ENCODE data around the gene CORO6.
A peak's percentile ranks its signal among the peaks of the same experiment; 100 is the strongest.

The CORO6 gene

DNA sequence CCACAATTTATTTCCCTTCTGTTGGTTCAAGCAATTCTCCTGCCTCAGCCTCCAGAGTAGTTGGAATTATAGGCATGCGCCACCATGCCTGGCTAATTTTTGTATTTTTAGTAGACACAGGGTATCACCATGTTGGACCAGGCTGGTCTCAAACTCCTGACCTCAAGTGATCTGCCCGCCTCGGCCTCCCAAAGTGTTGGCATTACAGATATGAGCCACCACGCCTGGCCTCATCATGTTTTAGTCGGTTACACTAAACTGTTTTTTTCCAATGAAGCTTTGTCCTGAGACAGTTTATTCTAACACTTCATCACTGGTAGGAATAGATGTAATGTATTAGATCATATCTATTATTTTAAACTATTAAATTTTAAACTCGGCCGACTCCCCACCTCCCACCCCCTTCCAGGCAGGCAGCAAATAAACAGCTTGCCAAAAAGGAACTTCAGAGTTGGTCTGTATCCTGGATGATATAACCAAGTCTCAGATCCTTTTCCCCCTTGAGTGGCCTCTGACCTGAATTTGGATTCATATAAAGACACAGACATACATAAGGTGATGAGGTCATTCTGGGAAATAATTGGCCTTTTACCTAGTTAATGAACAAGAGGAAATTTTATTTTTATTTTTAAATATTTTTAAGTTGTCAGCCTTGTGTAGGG lies 18.4 kb upstream of the CORO6 start:
- DNase-seq, result no peak
- intact Hi-C loops (cut with DNase I), result loop anchor here (5.0 kb wide), 1 partner anchor 136 kb away; no protein-coding TSS in a partner anchor

DNA sequence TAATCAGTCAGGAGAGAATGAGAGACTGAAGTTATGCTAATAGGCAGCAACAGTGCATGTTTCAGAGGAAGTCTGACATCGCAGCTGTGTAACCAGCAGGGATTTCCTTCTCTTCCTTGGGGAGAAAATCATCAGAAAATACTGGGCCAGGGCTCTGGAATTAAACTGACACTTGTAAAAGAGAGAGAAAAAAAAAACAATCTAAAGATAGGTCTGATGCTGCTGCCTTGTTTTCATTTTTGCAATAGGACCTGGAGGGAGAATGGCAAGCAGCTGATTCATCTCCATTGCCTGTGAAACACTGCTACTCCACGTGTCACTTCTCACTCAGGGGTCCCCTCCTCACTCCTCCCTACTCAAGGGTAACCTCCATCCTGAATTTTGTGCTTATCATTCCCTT lies 17.7 kb upstream of the CORO6 start:
- DNase-seq, result no peak
- intact Hi-C loops (cut with DNase I), result loop anchor here (5.0 kb wide), 1 partner anchor 137 kb away; no protein-coding TSS in a partner anchor

DNA sequence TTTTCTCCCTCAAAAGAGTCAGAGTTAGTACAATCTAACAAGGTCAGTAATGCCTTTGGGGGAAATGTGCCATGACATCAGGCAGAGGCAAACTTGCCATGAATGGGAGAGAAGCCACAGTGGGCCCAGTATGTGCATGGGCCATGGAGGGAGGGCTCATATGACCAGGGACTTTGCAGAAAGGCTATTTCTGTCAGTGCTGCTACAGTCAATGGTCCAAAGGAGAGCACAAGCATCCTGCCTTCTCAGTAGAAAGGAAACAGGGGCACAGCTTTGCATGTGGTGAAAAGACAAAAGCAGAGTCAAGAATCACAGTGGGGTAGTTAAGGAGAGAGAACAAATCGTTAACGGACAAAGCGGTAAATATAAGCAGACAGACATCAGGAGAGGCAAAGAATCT lies 11.2 kb upstream of the CORO6 start:
- intact Hi-C loops (cut with DNase I), result no loop called here
- DNase-seq, result peak in 1 of 42 donors; percentile 50

DNA sequence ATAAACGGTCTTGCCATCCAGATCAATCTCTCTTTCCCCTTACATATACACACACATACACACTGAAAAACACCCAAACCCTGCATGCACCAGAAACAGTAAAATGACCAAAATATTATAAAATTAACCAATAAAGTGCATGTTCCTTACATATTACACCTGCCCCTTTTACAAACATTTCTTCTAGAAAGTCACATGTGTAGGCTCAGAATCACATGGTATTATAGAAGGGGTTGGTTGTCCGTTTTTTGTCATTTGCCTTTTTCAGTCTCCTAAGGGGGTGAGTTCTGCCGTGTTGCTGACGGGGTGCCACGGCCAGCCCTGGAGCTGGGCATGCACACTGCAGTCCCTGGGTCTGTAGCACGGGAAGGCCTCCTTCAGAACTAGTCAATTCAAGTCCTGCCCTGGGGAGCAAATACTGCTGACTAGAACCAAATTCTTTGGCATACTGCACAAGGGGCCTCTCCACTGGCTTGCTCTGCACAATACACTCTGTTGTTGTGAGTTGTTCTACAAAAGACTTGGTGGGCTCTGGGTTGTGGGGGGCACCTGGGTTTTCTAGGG lies 8.0 kb upstream of the CORO6 start:
- no peak for DNase-seq
- intact Hi-C loops (cut with DNase I), result no loop called here

DNA sequence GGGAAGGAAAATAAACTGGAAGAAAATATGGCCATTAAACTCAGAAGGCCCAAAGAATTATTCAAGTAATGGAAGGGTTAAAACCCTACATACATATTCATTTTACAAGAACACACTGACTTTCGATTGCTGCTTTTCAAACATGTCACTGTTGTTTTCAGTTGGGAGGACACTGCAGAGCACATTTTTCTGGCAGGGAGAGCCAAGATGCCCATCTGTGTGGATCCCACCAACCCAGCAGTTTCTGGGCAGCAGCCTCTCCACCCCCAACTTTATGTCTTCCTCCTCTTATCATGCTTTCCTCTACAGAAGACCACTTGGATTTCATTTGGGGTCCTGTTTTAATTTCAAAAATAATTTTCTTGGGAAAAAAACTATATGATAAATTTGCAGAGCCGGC lies 7.1 kb upstream of the CORO6 start:
- DNase-seq, result no peak
- intact Hi-C loops (cut with DNase I), result loop anchor here (5.0 kb wide), 1 partner anchor 132 kb away; no protein-coding TSS in a partner anchor

DNA sequence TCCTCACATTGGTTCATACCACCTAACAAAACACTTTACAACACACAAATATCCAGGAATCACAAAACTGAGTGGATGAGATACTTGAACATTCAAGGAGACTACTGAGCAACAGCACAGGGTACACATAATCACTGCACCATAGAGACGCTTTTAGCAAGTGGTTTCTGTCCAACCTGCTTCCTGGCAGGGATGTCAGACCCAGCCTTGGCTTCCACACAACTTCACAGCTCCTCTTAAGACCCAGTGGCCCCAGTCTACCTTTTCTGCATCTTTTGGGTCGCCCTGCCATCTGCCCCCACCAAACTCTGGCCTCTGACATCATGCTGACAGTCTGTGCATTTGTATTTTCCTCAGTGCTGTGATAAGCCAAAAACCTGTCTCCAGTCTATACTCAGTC lies 5.9 kb upstream of the CORO6 start:
- intact Hi-C loops (cut with DNase I), result loop anchor here (5.0 kb wide), 1 partner anchor 134 kb away; no protein-coding TSS in a partner anchor
- DNase-seq, result peak in 1 of 42 donors; percentile 4

DNA sequence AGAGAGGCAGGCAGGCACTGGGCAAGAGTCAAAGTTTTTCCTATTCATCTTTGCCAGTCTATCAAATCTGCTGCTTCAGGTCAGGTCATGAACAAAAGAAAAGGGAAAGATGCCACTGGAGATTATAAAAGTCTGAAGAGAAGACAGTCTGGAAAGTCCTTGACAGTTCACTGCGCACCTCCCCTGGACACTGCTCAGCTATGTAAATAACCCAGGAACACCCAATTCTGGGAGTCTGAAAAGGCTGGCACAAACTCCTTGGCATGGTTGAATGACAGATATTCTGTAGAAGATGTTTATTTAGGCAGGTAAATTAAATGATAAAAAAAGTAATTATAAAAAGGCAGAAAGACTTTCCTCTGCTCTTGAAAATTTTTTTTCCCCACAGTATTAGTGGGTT lies 5.2 kb upstream of the CORO6 start:
- no peak for DNase-seq
- intact Hi-C loops (cut with DNase I), result loop anchor here (5.0 kb wide), 1 partner anchor 134 kb away; no protein-coding TSS in a partner anchor

DNA sequence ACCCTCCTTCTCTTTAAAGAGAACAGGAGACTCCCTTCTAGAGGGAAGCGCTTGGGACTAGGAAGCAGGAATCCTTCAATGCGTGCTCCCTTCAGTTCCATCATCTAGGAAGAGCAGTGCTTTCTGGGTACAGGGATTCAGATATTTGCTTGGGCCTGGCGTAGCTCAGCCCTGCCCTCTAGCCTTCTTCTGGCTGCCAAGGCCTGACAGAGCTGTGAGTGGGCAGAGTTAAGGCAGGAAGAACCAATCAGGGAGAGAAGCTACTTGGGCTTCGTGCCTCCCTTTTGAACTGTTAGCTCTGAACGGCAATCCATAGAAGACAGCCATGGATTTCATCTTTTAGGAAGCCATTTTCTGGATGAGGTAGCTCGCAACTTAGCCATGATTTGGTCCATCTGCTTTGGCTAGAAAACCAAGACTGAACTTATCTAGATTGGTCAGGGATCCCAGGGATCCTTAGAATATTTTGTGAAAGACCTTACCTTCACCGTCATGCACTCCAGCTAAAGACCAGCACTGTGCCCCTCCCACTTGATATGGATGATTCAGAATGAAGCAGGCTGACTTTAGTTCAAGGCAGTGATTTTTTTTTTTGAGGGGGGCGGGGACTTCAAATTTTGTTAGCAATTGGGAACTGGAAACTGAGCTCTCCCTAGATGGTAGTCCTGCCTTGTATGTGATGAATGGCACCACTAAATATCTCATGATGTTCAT lies 2.5 kb upstream of the CORO6 start:
- intact Hi-C loops (cut with DNase I), result loop anchor here (5.0 kb wide), 1 partner anchor 137 kb away; no protein-coding TSS in a partner anchor
- peak in 40 of 42 donors; percentile 45 to 87 (median 72) for DNase-seq

DNA sequence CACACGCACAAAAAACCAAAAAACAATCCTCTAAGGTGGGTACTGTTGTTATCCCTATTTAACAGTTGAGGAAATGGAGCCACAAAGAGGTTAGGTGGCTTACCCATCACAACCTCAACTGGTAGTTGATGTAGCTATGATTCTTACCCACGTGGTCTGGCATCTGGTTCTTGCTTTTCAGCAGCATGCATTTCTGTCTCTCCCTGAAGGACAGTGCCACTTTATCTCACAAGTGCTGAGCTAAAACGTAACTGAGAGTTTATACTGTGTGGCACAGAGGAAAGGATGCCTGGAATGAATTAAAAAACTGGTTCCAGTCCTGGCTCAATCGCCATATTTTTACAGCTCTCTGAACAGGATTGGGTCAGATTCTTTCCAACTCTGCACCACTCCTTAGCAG lies 1.9 kb upstream of the CORO6 start:
- DNase-seq, result peak in 1 of 42 donors; percentile 25
- intact Hi-C loops (cut with DNase I), result no loop called here

DNA sequence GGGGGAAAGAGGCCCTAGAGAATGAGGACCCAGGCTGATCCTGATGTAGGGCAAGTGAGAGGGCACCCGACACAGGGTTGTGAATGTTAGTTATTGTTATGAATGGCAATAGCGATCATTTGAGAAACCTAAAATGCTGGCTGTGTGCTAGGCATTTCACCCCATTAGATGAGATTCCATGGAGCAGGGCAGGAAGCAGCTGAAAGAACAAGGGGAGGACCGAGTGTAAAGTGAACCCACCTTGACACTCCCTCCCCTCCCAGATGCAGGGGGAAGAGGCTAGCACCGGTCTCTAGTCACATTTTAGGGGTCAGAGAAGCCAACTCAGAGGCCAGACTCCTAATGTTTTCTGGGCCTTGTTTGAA lies 553 bp upstream of the CORO6 start:
- DNase-seq, result no peak
- intact Hi-C loops (cut with DNase I), result no loop called here

DNA sequence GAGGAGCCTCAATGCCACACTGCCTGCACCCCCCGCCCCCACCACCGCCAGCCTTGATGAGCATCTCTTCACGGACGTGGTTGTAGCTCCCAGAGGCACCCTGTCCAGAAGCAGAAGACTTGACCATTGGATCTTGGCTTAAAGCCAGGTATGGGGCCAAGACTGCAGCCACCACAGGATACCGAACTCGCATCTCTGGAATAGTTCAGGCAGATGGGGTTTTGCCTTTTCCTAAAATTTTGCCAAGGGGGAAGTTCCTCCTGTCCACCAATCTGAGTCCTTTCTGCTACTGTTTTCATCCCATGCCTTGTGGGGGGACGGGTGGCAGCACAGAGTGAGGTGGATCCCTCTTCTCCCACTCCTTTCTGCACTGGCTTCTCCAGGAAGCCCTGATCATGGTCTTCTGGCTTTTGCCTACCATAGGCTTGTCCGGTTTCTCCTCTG lies 939 bp downstream of the CORO6 start:
- intact Hi-C loops (cut with DNase I), result no loop called here
- DNase-seq, result peak in 5 of 42 donors; percentile 31 to 48 (median 34)

DNA sequence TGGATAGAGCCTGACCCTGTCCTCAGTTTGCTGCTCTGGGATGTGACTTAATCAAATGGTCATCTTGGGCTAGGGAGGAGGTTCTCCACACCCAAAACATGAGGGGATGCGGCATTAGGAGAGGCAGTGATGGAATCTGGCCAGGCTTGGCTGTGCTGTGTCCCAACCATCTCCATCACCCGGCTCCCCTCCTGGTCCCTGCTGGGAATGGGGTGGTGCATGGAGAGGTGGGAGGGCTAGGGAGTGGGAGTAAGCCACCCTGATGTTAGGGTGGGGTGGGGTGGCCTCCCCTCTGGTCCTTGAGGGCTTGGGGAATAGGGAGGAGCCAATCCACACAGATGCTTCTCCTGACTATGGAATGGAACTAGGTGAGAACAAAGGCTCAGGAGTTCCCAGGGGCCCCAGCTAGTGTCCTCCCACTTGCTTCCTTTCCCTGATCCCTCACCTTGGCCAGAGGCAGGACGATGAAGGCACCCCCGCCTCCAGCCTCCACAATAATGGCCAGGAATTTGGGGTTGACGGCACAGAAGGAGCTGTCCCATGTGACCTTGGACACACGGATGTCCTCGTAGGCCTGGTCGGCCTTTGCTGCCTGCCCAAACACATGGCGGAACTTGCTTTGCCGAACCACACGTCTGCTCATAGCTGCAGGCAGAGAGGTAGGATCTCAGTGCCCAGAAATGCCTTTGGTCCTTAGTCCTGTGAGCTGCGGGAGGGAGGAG lies 1.8 kb downstream of the CORO6 start:
- intact Hi-C loops (cut with DNase I), result no loop called here
- DNase-seq, result peak in 1 of 42 donors; percentile 32

DNA sequence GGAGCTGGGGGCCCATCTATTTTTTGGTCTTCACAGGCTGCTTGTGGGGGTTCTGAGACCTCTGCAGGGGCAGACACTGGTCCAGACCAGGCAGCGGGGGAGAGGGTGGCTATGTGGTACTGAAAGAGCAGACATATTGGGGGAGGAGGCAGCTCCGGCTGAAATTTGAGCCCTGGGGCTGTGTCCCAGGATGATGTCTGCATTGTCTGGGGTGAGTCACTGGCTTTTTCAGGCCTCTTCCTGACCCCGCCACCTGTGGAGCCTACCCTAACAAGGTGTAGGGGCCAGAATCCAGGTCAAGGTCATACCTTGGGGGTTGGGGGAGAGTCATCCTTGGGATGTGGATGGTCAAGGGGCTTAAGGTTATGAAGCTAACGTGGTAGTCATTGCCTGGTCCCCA lies 2.4 kb downstream of the CORO6 start:
- intact Hi-C loops (cut with DNase I), result no loop called here
- DNase-seq, result peak in 1 of 42 donors; percentile 25

DNA sequence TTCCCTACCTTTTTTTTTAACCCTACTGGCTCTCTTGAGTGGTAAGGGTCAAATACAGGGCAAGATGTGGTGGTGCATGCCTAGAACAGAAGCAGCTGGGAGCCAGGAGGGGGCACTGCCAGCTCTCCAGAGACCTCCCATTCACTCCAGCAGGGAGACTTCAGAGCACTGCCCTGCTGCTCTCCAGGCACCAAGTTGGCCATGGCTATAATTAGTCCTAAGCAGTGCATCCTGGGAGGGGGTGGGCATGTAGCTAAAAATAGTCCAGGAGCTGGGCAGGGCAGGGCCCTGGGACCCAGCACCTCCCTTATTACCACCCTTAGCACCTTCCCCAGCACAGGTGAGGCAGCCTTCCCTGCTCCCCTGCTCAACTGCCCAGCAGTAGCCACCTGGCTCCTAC lies 3.5 kb downstream of the CORO6 start:
- intact Hi-C loops (cut with DNase I), result loop anchor here (5.0 kb wide), 1 partner anchor 313 kb away; the partner anchor contains the start of gene SSH2
- peak in 26 of 42 donors; percentile 34 to 72 (median 54) for DNase-seq

DNA sequence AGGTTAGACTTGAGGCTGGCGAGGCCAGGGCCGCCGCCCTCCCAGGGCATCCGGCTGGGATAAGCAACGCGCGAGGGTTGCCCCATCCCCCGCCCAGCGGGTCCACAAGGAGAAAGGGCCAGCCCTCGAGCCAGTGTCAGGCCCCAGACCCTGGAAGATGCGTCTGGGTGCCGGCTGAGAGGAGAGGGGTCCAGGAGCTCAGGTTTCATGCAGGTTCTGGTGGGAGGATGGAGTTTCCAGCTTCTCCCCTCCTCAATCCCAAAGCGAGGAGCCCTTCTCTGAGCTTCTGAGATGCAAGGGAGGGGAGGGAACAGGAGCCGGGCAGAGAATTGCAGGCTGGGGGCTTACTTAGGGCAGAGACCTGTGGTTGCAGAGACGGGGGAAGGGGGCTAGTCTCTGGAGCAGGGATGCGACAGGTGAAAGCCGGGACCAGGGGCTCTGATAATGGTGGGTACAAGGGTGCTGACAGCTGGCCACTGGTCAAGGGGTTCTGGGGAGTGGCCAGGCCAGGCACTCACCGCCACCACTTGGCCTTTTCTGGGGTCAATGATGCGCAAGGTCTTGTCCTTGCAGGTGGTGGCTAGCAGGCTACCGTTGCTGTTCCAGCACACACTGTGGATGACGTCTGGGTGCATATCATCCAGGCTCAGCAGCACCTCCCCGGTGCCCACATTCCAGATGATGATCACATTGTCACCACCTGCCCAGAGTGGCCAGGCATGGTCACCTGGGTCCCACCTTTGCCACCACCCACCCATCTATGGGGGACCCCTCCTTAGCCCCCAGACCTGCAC lies 4.2 kb downstream of the CORO6 start:
- DNase-seq, result peak in 1 of 42 donors; percentile 35
- intact Hi-C loops (cut with DNase I), result loop anchor here (5.0 kb wide), 1 partner anchor 314 kb away; the partner anchor contains the start of gene SSH2

DNA sequence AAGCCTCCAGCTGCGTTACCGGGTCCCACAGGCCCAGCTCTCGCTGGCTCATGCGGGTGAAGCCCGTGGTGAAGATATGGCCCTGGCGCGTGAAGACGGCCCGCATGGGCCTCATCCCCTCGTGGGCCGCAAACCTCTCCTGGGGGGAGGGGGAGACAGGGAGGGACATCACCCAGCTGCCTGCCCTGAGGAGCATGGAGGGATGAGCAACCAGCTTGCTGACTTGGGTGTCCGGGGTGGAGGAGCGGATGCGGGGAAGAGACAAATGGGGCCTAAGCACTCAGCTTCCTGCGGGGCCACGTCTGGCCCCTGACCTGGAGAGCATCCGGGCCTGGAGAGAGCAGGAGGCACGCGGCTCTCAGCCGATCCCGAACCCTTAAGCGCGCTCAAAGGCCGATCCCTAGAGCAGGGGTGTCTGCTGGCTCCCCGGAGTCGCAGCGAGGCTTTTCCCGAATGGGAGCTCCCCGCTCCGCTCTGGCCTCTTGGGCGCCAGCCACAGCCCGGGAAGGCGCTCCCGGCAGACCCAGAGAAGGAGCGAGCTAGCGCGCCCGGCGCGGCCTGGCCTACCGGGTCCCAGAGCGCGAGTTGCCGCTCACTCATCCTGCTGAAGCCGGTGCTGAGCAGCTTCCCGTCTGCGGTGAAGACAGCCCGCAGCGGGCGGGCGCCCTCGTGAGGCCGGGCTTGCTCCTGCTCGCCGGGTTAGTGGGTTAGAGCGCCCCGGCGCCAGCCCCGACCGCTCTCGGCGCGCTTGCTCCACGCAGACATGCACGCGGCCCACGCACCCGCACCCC lies 5.0 kb downstream of the CORO6 start:
- intact Hi-C loops (cut with DNase I), result loop anchor here (5.0 kb wide), 1 partner anchor 315 kb away; the partner anchor contains the start of gene SSH2
- DNase-seq, result peak; percentile 55 to 93 (median 85)

DNA sequence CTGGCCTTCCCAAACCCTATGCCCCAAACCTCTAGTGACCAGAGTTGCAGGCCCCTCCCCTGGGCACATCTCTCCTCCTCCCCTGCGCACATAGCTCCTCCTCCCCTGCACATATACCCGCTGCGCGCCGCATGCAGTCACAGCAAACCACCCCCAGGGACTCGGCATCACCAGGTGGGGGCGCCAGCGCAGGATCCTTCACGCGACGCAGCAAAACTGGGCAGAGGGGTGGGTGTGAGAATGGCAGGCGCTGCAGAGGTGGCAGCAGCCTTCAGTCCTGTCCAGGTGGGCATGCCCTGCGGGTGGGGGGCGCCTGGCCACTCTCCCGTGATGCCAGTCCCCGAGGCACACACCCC lies 5.6 kb downstream of the CORO6 start:
- peak; percentile 78 to 96 (median 91) for DNase-seq
- intact Hi-C loops (cut with DNase I), result loop anchor here (5.0 kb wide), 1 partner anchor 315 kb away; the partner anchor contains the start of gene SSH2
